K562 (cell line): ENCODE measurements around the gene DYRK1A. TPM values are rescaled to one million over a fixed set of nuclear protein-coding genes. Genes with fewer than 3 reads are reported as not detected.

Source experiments
- BHLHE40 ChIP-seq: IDR thresholded peaks from 2 replicates; pipeline ENCODE4 v1.6.1; 2011; ENCODE audit warnings: low read length, improper control_type of control experiment
- CREM ChIP-seq: IDR thresholded peaks from 2 replicates; pipeline ENCODE4 v1.6.1; 2014; ENCODE audit warnings: antibody characterized with exemption, low read depth
- ETV1 ChIP-seq: fragments of 450-650 bp; conservative IDR thresholded peaks from 2 replicates; pipeline ENCODE4 v1.6.1; 2016; ENCODE audit warnings: missing genetic modification characterization, control low read depth, low read depth, missing compliant biosample characterization
- FIP1L1 ChIP-seq: fragments of 200-400 bp; formaldehyde crosslinking; IDR thresholded peaks from 2 replicates; pipeline ENCODE4 v1.6.1; 2018; ENCODE audit warnings: mild to moderate bottlenecking, low read depth, low read length; ENCODE audit not compliant: poor library complexity, severe bottlenecking
- FOSL1 ChIP-seq: fragments of 200-800 bp; sonication (Bioruptor generic); conservative IDR thresholded peaks from 2 replicates; pipeline ENCODE4 v1.6.1; 2016; ENCODE audit warnings: missing genetic modification characterization, missing compliant biosample characterization
- HMG20A ChIP-seq: fragments of 450-650 bp; formaldehyde crosslinking; conservative IDR thresholded peaks from 2 replicates; pipeline ENCODE4 v1.4.0; 2020; ENCODE audit warnings: mild to moderate bottlenecking, mixed read lengths
- ILK ChIP-seq: fragments of 450-650 bp; IDR thresholded peaks from 2 replicates; pipeline ENCODE4 v1.6.1; 2016; ENCODE audit warnings: missing genetic modification characterization, low read depth, mild to moderate bottlenecking, missing compliant biosample characterization, moderate library complexity, borderline replicate concordance
- KDM4B ChIP-seq, 2 experiments: fragments of 450-650 bp in 1 of 2; sonication (generic) in 1 of 2; IDR thresholded peaks; 2 replicates each; pipeline ENCODE4 v1.6.1; 2016 to 2017; ENCODE audit warnings: borderline replicate concordance in 2 of 2, antibody characterized with exemption in 1 of 2, low read depth in 1 of 2, mild to moderate bottlenecking in 1 of 2
- NR2F6 ChIP-seq: fragments of 450-650 bp; formaldehyde crosslinking; IDR thresholded peaks from 2 replicates; pipeline ENCODE4 v1.4.0; 2020; ENCODE audit warnings: mild to moderate bottlenecking
- PHF21A ChIP-seq: fragments of 450-650 bp; IDR thresholded peaks from 2 replicates; pipeline ENCODE4 v1.6.1; 2017; ENCODE audit warnings: low read depth, borderline replicate concordance
- XRCC5 ChIP-seq: fragments of 200-400 bp; formaldehyde crosslinking; IDR thresholded peaks from 2 replicates; pipeline ENCODE4 v1.6.1; 2017; ENCODE audit warnings: low read depth, mild to moderate bottlenecking, low read length
- ZNF431 ChIP-seq: sonication (generic); formaldehyde crosslinking; IDR thresholded peaks from 2 replicates; pipeline ENCODE4 v1.8.0; 2022; ENCODE audit warnings: mild to moderate bottlenecking, missing genetic modification reagents
- polyA plus RNA-seq, 8 experiments: library from polyadenylated mRNA; depleted of rRNA in 4 of 8; stranded (reverse) in 5 of 8; unstranded in 3 of 8; fragments of >200 nt; fragmentation: Nextera tagmentation in 2 of 8; fragmentation: Illumina TruSeq in 1 of 8; extraction: Ambion mirVana in 2 of 8; extraction: Trizol in 1 of 8; gene quantifications; 2 replicates each; pipeline versions ENCODE4 v1.2.1 to v1.2.3, GENCODE V29; 2011 to 2014; ENCODE audit warnings: inconsistent platforms in 1 of 8, missing spikeins in 1 of 8
- total RNA-seq, 7 experiments: library from RNA; depleted of rRNA in 6 of 7; stranded (reverse); fragments of >200 nt in 6 of 7; fragmentation: Illumina TruSeq in 2 of 7; extraction: Trizol in 2 of 7; gene quantifications; 2 replicates each; pipeline versions ENCODE4 v1.2.1 to v1.2.3, GENCODE V29; 2011 to 2021; ENCODE audit warnings: low replicate concordance in 1 of 7
- TF ChIP-seq, protein P1 (sequence below): fragments of 250-450 bp; sonication (Bioruptor Pico); IDR thresholded peaks from 2 replicates; pipeline ENCODE4 v1.4.0; 2020; ENCODE audit warnings: mild to moderate bottlenecking, moderate library complexity
- TF ChIP-seq, protein P2 (sequence below), 2 experiments: fragments of 450-650 bp in 1 of 2; sonication (generic) in 1 of 2; formaldehyde crosslinking in 1 of 2; IDR thresholded peaks in 1 of 2; conservative IDR thresholded peaks in 1 of 2; 2 replicates each; pipeline versions ENCODE4 v1.6.1 to v1.8.1; 2016 to 2023; ENCODE audit warnings: mild to moderate bottlenecking in 2 of 2, moderate library complexity in 2 of 2, inconsistent platforms in 1 of 2, missing genetic modification reagents in 1 of 2
- TF ChIP-seq, protein P3 (sequence below): sonication (generic); formaldehyde crosslinking; IDR thresholded peaks from 2 replicates; pipeline ENCODE4 v1.8.1; 2023; ENCODE audit warnings: missing genetic modification reagents, mild to moderate bottlenecking, borderline replicate concordance

DYRK1A gene
- total and polyA plus RNA-seq, 9 of the 15 experiments (the other 6 are each of a cell fraction or from before 2014, with no cell fraction given), result 3.7 to 64.8 (median 42.3) TPM

DNA sequence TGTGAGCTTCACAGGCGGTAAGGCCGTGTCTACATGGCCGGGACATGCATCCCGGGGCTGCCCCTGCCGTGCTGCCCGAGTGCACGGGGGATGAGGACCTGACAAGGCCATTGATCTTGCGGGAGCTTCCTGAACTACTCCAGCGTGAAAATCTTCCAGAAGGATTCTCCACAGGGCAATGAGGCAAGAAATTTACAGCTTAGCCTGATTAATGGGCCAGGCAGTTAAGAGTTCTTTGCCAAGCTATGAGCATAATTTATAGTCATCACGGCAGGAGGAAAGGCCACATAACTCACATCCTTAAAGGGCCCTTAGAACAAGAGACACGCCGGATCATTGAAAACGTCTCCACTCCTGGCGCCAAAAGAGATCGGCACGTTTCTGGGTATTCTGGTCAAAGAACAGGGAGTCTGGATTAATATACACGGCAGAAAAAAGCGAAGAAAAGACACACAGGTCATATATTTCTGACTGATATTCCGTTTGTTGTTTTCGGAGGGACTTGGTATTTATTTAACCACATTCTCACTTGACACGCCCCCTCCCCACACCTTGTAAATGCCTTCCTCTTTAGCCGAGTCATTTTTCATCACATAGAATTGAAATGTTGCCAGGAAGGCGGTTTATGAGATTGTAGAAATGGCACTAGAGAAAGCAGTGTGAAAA lies 180.5 kb downstream of the DYRK1A start (continued):
- TF ChIP-seq, protein P1, sequence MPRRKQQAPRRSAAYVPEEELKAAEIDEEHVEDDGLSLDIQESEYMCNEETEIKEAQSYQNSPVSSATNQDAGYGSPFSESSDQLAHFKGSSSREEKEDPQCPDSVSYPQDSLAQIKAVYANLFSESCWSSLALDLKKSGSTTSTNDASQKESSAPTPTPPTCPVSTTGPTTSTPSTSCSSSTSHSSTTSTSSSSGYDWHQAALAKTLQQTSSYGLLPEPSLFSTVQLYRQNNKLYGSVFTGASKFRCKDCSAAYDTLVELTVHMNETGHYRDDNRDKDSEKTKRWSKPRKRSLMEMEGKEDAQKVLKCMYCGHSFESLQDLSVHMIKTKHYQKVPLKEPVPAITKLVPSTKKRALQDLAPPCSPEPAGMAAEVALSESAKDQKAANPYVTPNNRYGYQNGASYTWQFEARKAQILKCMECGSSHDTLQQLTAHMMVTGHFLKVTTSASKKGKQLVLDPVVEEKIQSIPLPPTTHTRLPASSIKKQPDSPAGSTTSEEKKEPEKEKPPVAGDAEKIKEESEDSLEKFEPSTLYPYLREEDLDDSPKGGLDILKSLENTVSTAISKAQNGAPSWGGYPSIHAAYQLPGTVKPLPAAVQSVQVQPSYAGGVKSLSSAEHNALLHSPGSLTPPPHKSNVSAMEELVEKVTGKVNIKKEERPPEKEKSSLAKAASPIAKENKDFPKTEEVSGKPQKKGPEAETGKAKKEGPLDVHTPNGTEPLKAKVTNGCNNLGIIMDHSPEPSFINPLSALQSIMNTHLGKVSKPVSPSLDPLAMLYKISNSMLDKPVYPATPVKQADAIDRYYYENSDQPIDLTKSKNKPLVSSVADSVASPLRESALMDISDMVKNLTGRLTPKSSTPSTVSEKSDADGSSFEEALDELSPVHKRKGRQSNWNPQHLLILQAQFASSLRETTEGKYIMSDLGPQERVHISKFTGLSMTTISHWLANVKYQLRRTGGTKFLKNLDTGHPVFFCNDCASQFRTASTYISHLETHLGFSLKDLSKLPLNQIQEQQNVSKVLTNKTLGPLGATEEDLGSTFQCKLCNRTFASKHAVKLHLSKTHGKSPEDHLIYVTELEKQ (CRISPR knock-in tag), result peak; percentile 56; the same call in 1 of the 2 replicates
- TF ChIP-seq ZNF431 (CRISPR knock-in tag) (no peak), PHF21A (no peak), FIP1L1 (no peak), XRCC5 (no peak), ETV1 (tag) (no peak), CREM (no peak), NR2F6 (CRISPR knock-in tag) (0 out of 2 replicates have a peak, but pooled peaks have one; percentile 18), KDM4B (IDR thresholded peaks at IDR 0.05; ENCODE audit: borderline replicate concordance in 2 of 2, low read depth in 1 of 2) (no peak), ILK (no peak), FOSL1 (tag) (no peak), HMG20A (CRISPR knock-in tag) (no peak), BHLHE40 (0 out of 2 replicates have a peak, but pooled peaks have one; percentile 31)
- TF ChIP-seq, protein P2, sequence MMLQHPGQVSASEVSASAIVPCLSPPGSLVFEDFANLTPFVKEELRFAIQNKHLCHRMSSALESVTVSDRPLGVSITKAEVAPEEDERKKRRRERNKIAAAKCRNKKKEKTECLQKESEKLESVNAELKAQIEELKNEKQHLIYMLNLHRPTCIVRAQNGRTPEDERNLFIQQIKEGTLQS (IDR thresholded peaks at IDR 0.05), result no peak
- TF ChIP-seq, protein P2 (CRISPR knock-in tag; conservative IDR thresholded peaks at IDR 0.05), result no peak
- TF ChIP-seq, protein P3, sequence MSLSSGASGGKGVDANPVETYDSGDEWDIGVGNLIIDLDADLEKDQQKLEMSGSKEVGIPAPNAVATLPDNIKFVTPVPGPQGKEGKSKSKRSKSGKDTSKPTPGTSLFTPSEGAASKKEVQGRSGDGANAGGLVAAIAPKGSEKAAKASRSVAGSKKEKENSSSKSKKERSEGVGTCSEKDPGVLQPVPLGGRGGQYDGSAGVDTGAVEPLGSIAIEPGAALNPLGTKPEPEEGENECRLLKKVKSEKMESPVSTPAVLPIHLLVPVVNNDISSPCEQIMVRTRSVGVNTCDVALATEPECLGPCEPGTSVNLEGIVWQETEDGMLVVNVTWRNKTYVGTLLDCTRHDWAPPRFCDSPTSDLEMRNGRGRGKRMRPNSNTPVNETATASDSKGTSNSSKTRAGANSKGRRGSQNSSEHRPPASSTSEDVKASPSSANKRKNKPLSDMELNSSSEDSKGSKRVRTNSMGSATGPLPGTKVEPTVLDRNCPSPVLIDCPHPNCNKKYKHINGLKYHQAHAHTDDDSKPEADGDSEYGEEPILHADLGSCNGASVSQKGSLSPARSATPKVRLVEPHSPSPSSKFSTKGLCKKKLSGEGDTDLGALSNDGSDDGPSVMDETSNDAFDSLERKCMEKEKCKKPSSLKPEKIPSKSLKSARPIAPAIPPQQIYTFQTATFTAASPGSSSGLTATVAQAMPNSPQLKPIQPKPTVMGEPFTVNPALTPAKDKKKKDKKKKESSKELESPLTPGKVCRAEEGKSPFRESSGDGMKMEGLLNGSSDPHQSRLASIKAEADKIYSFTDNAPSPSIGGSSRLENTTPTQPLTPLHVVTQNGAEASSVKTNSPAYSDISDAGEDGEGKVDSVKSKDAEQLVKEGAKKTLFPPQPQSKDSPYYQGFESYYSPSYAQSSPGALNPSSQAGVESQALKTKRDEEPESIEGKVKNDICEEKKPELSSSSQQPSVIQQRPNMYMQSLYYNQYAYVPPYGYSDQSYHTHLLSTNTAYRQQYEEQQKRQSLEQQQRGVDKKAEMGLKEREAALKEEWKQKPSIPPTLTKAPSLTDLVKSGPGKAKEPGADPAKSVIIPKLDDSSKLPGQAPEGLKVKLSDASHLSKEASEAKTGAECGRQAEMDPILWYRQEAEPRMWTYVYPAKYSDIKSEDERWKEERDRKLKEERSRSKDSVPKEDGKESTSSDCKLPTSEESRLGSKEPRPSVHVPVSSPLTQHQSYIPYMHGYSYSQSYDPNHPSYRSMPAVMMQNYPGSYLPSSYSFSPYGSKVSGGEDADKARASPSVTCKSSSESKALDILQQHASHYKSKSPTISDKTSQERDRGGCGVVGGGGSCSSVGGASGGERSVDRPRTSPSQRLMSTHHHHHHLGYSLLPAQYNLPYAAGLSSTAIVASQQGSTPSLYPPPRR (CRISPR knock-in tag), result no peak
